Measurements from ENCODE around the gene DPP10. TPM values are rescaled to one million over a fixed set of nuclear protein-coding genes. Genes with fewer than 3 reads are reported as not detected.

Gene DPP10
- total RNA-seq, 1 donor from 2014 or later = not detected

DNA sequence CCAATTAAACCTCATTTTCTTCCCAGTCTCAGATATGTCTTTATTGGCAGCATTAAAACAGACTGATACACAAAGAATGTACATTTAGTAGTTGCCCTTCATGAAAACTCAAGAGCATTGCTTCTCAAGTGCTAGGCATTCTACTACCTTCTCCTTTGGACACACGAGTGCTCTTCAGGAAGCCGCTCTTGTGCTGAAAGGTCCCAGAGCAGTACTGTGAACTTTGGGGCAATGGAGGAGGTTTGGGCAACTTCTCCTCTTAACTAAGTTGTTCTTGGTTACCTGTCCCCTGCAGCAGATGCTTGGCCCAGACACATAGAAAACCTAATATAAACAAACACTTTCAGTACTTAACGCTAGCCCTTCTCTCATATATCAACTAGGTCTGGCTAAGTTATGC is 362.8 kb downstream of the DPP10 start:
- no peak overlapping the region for H3K27ac ChIP-seq
- H3K9me3 ChIP-seq = no peaks in the 10 kb centered on the region
- no peaks in the 10 kb centered on the region for H3K36me3 ChIP-seq
- no peaks in the 10 kb centered on the region for H3K27me3 ChIP-seq
- no peak overlapping the region for H3K4me3 ChIP-seq
- DNase-seq (ENCODE audit: low spot score in 2 of 2) = no peak
- intact Hi-C loops (cut with DNase I) = no loop called here
- TF ChIP-seq, protein P1, sequence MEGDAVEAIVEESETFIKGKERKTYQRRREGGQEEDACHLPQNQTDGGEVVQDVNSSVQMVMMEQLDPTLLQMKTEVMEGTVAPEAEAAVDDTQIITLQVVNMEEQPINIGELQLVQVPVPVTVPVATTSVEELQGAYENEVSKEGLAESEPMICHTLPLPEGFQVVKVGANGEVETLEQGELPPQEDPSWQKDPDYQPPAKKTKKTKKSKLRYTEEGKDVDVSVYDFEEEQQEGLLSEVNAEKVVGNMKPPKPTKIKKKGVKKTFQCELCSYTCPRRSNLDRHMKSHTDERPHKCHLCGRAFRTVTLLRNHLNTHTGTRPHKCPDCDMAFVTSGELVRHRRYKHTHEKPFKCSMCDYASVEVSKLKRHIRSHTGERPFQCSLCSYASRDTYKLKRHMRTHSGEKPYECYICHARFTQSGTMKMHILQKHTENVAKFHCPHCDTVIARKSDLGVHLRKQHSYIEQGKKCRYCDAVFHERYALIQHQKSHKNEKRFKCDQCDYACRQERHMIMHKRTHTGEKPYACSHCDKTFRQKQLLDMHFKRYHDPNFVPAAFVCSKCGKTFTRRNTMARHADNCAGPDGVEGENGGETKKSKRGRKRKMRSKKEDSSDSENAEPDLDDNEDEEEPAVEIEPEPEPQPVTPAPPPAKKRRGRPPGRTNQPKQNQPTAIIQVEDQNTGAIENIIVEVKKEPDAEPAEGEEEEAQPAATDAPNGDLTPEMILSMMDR (IDR thresholded peaks at IDR 0.05) = no peak
- H3K4me1 ChIP-seq = no peaks in the 10 kb centered on the region

DNA sequence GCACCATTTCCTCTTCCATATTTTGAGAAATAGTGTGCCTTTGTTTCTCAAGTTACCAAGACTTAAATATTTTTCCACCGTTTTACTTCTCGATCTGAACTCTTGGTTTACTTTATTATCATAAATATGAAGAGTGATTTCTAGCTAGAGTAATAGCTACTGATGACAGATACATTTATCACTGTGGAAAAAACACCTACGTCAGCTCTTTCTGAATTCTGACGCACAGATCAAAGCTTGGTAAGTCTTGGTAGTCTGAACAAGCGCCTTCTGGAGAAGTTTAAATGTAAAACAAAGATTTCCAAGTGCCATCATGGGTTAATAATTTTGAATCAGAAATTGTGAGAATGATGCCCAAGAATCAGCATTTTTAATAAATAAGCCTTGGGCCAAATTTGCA is 367.7 kb downstream of the DPP10 start:
- TF ChIP-seq, protein P1 (IDR thresholded peaks at IDR 0.05) = no peak
- Histone ChIP-seq H3K27ac (no peak overlapping the region), H3K27me3 (no peaks in the 10 kb centered on the region), H3K4me3 (no peak overlapping the region), H3K36me3 (no peaks in the 10 kb centered on the region), H3K9me3 (no peaks in the 10 kb centered on the region), H3K4me1 (no peaks in the 10 kb centered on the region)
- intact Hi-C loops (cut with DNase I) = no loop called here
- no peak for DNase-seq (ENCODE audit: low spot score in 2 of 2)

DNA sequence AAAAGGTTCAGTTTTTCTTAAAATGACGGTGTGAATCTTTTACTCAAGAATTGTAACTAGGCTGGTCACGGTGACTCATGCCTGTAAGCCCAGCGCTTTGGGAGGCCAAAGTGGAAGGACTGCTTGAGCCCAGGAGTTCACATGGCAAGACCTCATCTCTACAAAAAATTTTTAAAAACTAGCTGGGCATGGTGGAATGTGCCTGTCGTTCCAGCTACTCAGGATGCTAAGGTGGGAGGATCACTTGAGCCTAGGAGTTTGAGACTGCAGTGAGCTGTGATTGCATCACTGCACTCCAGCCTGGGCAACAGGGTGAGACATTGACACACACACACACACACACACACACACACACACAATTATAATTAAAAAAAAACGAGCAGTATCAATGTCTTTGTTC is 369.8 kb downstream of the DPP10 start:
- H3K27ac ChIP-seq = no peak overlapping the region
- TF ChIP-seq, protein P1 (IDR thresholded peaks at IDR 0.05) = no peak
- DNase-seq (ENCODE audit: low spot score in 2 of 2) = no peak
- intact Hi-C loops (cut with DNase I) = no loop called here
- H3K36me3 ChIP-seq = no peaks in the 10 kb centered on the region
- no peaks in the 10 kb centered on the region for H3K4me1 ChIP-seq
- H3K4me3 ChIP-seq = no peak overlapping the region
- no peaks in the 10 kb centered on the region for H3K27me3 ChIP-seq
- H3K9me3 ChIP-seq = no peaks in the 10 kb centered on the region

DNA sequence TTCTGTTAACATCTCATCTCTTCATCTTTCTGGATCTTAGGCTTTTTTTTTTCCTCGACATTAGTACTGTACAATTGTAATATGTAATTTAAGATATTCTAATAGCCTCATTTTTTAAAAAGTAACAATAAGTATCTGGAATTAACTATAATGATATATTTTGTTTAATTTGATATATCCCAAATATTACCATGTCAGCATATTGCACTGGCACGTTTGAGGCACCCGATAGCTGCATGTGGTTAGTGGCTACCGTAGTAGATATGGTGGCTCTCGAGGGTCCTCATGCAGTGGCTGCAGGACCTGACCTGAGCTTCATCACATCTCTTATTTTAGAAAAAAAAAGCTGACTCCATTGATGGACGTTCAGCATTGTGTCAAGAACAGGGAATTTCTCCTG is 371.9 kb downstream of the DPP10 start:
- Histone ChIP-seq H3K9me3 (no peaks in the 10 kb centered on the region), H3K36me3 (no peaks in the 10 kb centered on the region), H3K27me3 (no peaks in the 10 kb centered on the region), H3K27ac (no peak overlapping the region), H3K4me1 (no peaks in the 10 kb centered on the region), H3K4me3 (no peak overlapping the region)
- TF ChIP-seq, protein P1 (IDR thresholded peaks at IDR 0.05) = no peak
- no peak for DNase-seq (ENCODE audit: low spot score in 2 of 2)
- intact Hi-C loops (cut with DNase I) = no loop called here

DNA sequence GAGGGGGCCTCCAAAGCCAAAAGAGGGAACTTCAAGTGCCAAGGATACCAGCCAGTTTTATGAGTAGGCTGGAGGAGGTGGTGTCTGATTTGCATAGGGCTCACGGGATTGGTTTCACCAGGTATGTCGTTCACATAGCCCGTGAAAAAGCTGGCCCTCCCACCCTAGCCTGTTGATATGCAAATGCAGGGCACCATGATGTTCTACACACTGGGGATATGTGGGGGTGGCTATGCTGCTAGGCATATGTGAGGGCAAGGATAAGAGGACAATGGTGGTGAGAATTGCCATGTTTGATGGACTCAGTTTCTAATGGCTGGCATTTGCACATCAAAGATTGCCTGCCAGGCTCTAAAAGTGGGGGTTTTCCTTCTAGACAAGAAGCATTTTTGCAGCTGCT is 378.6 kb downstream of the DPP10 start:
- intact Hi-C loops (cut with DNase I) = no loop called here

More for the DNA sequence above, 378.6 kb downstream of the DPP10 start:
- Histone ChIP-seq H3K9me3 (no peaks in the 10 kb centered on the region), H3K36me3 (no peaks in the 10 kb centered on the region), H3K27ac (no peak overlapping the region), H3K27me3 (no peaks in the 10 kb centered on the region), H3K4me3 (no peak overlapping the region), H3K4me1 (no peaks in the 10 kb centered on the region)
- TF ChIP-seq, protein P1 (IDR thresholded peaks at IDR 0.05) = no peak
- DNase-seq (ENCODE audit: low spot score in 2 of 2) = no peak

Measured in ascending aorta (tissue), 2 donors.